Suprapubic skin (tissue), 4 donors: ENCODE measurements around the gene EIPR1. TPM values are rescaled to one million over a fixed set of nuclear protein-coding genes. Genes with fewer than 3 reads are reported as not detected.
"Not testable (repeated sequence)": the region's sequence is repeated elsewhere in the genome, so short reads cannot be mapped to it uniquely, and the experiment has no call there.

Source experiments
- DNase-seq, 2 donors: peaks; one replicate each; pipeline ENCODE4 v3.0.0-alpha.2; 2019; ENCODE audit warnings: low spot score in 2 of 2
- H3K27ac ChIP-seq: fragments of 200-600 bp; sonication (generic); one replicate; pipeline ENCODE4 v1.5.1; 2019
- H3K27me3 ChIP-seq: fragments of 200-600 bp; sonication (generic); one replicate; pipeline ENCODE4 v1.5.1; 2019
- H3K36me3 ChIP-seq: fragments of 200-600 bp; sonication (generic); one replicate; pipeline ENCODE4 v1.5.1; 2019
- H3K4me1 ChIP-seq: fragments of 200-600 bp; sonication (generic); one replicate; pipeline ENCODE4 v1.5.1; 2019
- H3K4me3 ChIP-seq: fragments of 200-600 bp; sonication (generic); one replicate; pipeline ENCODE4 v1.5.1; 2019; ENCODE audit warnings: mild to moderate bottlenecking
- H3K9me3 ChIP-seq: fragments of 200-600 bp; sonication (generic); one replicate; pipeline ENCODE4 v1.5.1; 2019
- EP300 ChIP-seq: sonication (generic); formaldehyde crosslinking; IDR thresholded peaks from one replicate; pipeline ENCODE4 v1.6.1; 2017; ENCODE audit warnings: antibody characterized with exemption
- POLR2A ChIP-seq, 2 donors: fragments of 450-650 bp; IDR thresholded peaks; one replicate each; pipeline ENCODE4 v1.6.1; 2017; ENCODE audit warnings: antibody characterized with exemption in 2 of 2, mild to moderate bottlenecking in 2 of 2, moderate library complexity in 2 of 2
- POLR2AphosphoS5 ChIP-seq, 3 donors: sonication (generic); formaldehyde crosslinking; IDR thresholded peaks; one replicate each; pipeline ENCODE4 v1.6.1; 2017; ENCODE audit warnings: antibody characterized with exemption in 3 of 3
- WGBS: methylation state at CpG from one replicate; pipeline ENCODE4 v1.1.5; 2018; 5-methylcytosine and 5-hydroxymethylcytosine counted together
- total RNA-seq, 4 donors: library from RNA; depleted of rRNA; stranded (reverse); fragments of >200 nt; gene quantifications; one replicate each; pipeline ENCODE4 v1.1.0, GENCODE V29; 2016
- TF ChIP-seq, protein P1 (sequence below), 2 donors: fragments of 200-600 bp in 1 of 2; fragments of 450-650 bp in 1 of 2; sonication (generic) in 1 of 2; IDR thresholded peaks; one replicate each; pipeline ENCODE4 v1.5.1; 2016 to 2019; ENCODE audit warnings: antibody characterized with exemption in 2 of 2, mild to moderate bottlenecking in 1 of 2, moderate library complexity in 1 of 2

The EIPR1 gene
- total RNA-seq, 4 donors from 2014 or later: 29.0 to 37.5 (median 30.7) TPM

DNA sequence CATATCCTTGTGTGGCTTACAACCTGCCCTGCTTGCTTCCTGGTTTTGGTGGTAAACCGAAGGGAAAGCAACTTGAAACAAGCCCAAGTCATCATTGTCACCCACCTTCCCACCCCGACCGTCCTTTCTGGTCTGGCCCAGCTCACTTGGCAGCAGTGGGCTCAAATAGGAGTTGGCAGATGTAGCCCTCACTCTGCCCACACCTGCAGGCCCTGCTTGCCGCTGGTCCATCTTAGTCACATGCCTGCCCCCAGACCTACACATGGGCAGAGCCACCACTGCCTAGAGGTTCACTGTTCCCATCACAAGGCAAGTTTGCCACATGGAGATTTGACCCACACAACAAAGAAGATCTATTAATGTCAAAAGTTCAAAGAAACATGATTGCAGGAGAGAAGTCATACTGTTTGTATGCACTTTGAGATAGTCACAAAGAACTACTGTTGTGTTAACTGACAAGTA is 9.3 kb downstream of the EIPR1 start:
- TF ChIP-seq EP300 (no peak), POLR2AphosphoS5 (IDR thresholded peaks at IDR 0.05) (no peak), POLR2A (IDR thresholded peaks at IDR 0.05) (no peak)
- TF ChIP-seq, protein P1, sequence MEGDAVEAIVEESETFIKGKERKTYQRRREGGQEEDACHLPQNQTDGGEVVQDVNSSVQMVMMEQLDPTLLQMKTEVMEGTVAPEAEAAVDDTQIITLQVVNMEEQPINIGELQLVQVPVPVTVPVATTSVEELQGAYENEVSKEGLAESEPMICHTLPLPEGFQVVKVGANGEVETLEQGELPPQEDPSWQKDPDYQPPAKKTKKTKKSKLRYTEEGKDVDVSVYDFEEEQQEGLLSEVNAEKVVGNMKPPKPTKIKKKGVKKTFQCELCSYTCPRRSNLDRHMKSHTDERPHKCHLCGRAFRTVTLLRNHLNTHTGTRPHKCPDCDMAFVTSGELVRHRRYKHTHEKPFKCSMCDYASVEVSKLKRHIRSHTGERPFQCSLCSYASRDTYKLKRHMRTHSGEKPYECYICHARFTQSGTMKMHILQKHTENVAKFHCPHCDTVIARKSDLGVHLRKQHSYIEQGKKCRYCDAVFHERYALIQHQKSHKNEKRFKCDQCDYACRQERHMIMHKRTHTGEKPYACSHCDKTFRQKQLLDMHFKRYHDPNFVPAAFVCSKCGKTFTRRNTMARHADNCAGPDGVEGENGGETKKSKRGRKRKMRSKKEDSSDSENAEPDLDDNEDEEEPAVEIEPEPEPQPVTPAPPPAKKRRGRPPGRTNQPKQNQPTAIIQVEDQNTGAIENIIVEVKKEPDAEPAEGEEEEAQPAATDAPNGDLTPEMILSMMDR (IDR thresholded peaks at IDR 0.05): no peak
- H3K36me3 ChIP-seq: no peaks in the 10 kb centered on the region
- no peak overlapping the region for H3K27ac ChIP-seq
- 94% methylated on average over 4 of the region's 4 CpGs for WGBS
- H3K4me1 ChIP-seq: no peaks in the 10 kb centered on the region
- no peak overlapping the region for H3K4me3 ChIP-seq
- H3K27me3 ChIP-seq: no peaks in the 10 kb centered on the region
- no peak for DNase-seq
- H3K9me3 ChIP-seq: no peaks in the 10 kb centered on the region

DNA sequence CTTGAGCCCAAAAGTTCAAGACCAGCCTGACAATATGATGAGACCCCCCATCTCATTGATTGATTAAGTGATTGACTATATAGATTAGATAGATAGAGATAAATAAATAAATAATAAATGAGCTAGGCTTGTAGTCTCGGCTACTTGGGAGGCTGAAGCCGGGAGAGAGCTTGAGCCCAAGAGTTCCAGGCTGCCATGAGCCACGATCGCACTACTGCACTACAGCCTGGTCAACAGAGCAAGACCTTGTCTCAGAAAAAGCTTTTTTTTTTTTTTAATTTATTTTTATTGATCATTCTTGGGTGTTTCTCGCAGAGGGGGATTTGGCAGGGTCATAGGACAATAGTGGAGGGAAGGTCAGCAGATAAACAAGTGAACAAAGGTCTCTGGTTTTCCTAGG is 12.4 kb downstream of the EIPR1 start:
- H3K27ac ChIP-seq: no peak overlapping the region
- H3K4me1 ChIP-seq: no peaks in the 10 kb centered on the region
- WGBS: 93% methylated on average over 5 of the region's 5 CpGs
- no peak for DNase-seq
- no peaks in the 10 kb centered on the region for H3K36me3 ChIP-seq
- H3K4me3 ChIP-seq: no peak overlapping the region
- H3K27me3 ChIP-seq: no peaks in the 10 kb centered on the region
- TF ChIP-seq, protein P1 (IDR thresholded peaks at IDR 0.05): no peak
- TF ChIP-seq EP300: no peak
- no peak for TF ChIP-seq POLR2AphosphoS5 (IDR thresholded peaks at IDR 0.05)
- TF ChIP-seq POLR2A (IDR thresholded peaks at IDR 0.05): no peak
- no peaks in the 10 kb centered on the region for H3K9me3 ChIP-seq

DNA sequence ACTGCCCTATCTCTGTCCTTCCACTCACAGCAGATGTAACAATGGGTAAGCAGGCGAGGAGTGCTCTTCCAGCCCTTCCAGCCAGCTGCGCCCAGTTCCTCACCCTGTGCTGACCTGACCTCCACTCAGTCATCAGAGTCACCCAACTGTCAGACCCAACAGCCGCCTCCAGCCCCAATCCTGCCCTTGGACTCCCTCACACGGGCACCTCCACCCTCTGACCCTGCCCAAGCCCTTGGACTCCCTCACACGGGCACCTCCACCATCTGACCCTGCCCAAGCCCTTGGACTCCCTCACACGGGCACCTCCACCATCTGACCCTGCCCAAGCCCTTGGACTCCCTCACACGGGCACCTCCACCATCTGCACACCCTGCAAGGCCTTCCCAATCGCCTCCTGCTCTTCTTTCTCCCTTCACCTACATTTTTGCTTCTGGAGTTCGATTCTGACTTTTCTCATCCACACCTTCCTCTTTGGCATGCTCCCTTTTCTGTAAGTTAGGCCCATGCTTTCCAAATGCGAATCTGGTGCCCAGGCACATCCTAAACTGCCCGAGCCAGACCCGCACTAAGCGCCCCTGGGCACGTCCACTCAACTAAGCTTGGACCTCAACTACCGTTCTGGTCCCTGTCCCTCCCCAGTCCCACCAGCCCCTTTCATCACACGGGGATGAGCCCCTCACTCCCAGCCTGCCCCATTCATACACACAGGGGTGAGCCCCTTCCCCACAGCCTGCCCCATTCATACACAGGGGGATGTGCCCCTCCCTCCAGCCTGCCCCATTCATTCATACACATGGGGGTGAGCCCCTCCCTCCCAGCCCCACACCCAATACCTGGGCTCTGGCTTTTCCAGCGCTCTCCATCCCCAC is 15.9 kb downstream of the EIPR1 start:
- no peaks in the 10 kb centered on the region for H3K27me3 ChIP-seq
- no peaks in the 10 kb centered on the region for H3K4me1 ChIP-seq
- no peak for DNase-seq
- H3K36me3 ChIP-seq: no peaks in the 10 kb centered on the region
- no peak overlapping the region for H3K4me3 ChIP-seq
- TF ChIP-seq POLR2AphosphoS5 (IDR thresholded peaks at IDR 0.05): no peak
- TF ChIP-seq, protein P1 (IDR thresholded peaks at IDR 0.05): no peak
- TF ChIP-seq EP300: no peak
- TF ChIP-seq POLR2A (IDR thresholded peaks at IDR 0.05): no peak
- H3K27ac ChIP-seq: no peak overlapping the region
- no peaks in the 10 kb centered on the region for H3K9me3 ChIP-seq
- 94% methylated on average over 17 of the region's 17 CpGs for whole genome bisulfite sequencing

DNA sequence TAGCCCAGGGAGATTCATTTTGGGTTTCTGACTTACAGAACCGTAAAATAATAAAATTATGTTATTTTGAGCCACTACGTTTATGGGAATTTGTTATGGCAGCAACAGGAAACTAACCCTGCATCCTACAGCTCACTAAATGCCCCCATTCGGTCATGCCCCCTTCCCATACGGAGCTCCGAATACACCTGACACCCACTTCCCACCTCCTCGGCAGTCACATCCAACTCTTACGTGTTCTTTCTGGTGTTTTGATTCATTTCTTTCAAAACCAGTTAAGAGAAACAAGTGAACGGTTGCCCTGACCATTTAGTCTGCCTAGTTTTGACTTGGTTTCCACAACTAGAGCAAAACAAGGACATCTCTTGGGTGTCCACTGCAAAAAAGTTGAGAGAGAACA is 19.7 kb downstream of the EIPR1 start:
- peaks cover 6% of the 10 kb centered on the region for H3K36me3 ChIP-seq
- H3K4me1 ChIP-seq: no peaks in the 10 kb centered on the region
- H3K9me3 ChIP-seq: no peaks in the 10 kb centered on the region
- TF ChIP-seq POLR2A (IDR thresholded peaks at IDR 0.05) (no peak), EP300 (no peak), POLR2AphosphoS5 (IDR thresholded peaks at IDR 0.05) (no peak)
- TF ChIP-seq, protein P1 (IDR thresholded peaks at IDR 0.05): no peak
- no peak overlapping the region for H3K4me3 ChIP-seq
- H3K27ac ChIP-seq: no peak overlapping the region
- no peaks in the 10 kb centered on the region for H3K27me3 ChIP-seq
- DNase-seq: no peak
- 92% methylated on average over 8 of the region's 8 CpGs for WGBS

DNA sequence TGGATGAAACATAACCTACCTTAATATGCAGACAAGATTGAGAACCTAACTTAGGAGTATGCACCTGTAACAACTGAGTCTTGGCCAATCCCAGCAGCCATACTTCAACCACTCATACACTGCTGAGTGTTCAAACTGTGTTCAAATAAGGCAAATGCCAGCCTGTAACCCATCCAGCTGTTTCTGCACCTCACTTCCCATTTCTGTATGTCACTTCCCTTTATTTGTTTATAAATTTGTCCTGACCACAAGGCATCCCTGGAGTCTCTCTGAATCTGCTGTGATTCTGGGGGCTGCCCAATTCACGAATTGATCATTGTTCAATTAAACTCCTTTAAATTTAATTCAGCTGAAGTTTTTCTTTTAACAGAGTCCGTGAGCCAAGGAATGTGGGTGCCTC is 20.2 kb downstream of the EIPR1 start:
- H3K4me1 ChIP-seq, H3K9me3 ChIP-seq, H3K27ac ChIP-seq, H3K27me3 ChIP-seq, H3K4me3 ChIP-seq, DNase-seq: not testable (repeated sequence)
- 90% methylated on average over 2 of the region's 2 CpGs for WGBS
- H3K36me3 ChIP-seq: peaks cover 11% of the 10 kb centered on the region
